Fibroblast of villous mesenchyme (primary cell): ENCODE measurements around the gene FCGR2B. TPM values are rescaled to one million over a fixed set of nuclear protein-coding genes. Genes with fewer than 3 reads are reported as not detected.
"Not testable (repeated sequence)": the region's sequence is repeated elsewhere in the genome, so short reads cannot be mapped to it uniquely, and the experiment has no call there.

Experiments
- DNase-seq: peaks from one replicate; pipeline ENCODE4 v3.0.0-alpha.2; 2010; ENCODE audit warnings: low read depth
- H3K4me3 ChIP-seq: 2 replicates; pipeline ENCODE4 v1.5.1; 2011; ENCODE audit warnings: low read depth, mild to moderate bottlenecking, low read length
- total RNA-seq: library from RNA; depleted of rRNA; stranded (reverse); fragments of >200 nt; gene quantifications from 2 replicates; pipeline ENCODE4 v1.2.3, GENCODE V29; 2012
- TF ChIP-seq, protein P1 (sequence below): IDR thresholded peaks from 2 replicates; pipeline ENCODE4 v1.5.1; 2012; ENCODE audit warnings: low read depth, mild to moderate bottlenecking, low read length; ENCODE audit not compliant: insufficient read depth

FCGR2B gene
- total RNA-seq, 1 donor: not detected

DNA sequence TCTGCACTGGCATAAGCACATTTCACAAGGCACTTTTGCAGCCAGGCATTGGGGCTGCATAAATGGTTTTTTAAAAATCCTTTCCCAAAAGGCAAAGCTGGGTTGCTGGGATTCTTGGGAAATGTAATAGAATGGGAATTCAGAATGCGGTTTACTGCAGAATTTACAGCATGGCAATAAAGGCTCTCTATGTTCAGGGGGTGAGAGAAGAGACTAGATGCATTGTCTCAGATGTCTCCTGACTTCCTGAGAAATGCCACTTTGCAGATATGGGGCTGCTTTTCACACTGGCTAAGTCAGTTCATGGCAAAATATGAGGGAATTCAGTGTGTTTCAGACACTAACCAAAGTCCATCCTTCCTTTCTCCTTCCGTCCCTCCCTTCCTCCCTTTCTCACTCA lies 13.5 kb downstream of the FCGR2B start:
- TF ChIP-seq, protein P1, sequence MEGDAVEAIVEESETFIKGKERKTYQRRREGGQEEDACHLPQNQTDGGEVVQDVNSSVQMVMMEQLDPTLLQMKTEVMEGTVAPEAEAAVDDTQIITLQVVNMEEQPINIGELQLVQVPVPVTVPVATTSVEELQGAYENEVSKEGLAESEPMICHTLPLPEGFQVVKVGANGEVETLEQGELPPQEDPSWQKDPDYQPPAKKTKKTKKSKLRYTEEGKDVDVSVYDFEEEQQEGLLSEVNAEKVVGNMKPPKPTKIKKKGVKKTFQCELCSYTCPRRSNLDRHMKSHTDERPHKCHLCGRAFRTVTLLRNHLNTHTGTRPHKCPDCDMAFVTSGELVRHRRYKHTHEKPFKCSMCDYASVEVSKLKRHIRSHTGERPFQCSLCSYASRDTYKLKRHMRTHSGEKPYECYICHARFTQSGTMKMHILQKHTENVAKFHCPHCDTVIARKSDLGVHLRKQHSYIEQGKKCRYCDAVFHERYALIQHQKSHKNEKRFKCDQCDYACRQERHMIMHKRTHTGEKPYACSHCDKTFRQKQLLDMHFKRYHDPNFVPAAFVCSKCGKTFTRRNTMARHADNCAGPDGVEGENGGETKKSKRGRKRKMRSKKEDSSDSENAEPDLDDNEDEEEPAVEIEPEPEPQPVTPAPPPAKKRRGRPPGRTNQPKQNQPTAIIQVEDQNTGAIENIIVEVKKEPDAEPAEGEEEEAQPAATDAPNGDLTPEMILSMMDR: no peak
- H3K4me3 ChIP-seq: no peak overlapping the region
- no peak for DNase-seq

DNA sequence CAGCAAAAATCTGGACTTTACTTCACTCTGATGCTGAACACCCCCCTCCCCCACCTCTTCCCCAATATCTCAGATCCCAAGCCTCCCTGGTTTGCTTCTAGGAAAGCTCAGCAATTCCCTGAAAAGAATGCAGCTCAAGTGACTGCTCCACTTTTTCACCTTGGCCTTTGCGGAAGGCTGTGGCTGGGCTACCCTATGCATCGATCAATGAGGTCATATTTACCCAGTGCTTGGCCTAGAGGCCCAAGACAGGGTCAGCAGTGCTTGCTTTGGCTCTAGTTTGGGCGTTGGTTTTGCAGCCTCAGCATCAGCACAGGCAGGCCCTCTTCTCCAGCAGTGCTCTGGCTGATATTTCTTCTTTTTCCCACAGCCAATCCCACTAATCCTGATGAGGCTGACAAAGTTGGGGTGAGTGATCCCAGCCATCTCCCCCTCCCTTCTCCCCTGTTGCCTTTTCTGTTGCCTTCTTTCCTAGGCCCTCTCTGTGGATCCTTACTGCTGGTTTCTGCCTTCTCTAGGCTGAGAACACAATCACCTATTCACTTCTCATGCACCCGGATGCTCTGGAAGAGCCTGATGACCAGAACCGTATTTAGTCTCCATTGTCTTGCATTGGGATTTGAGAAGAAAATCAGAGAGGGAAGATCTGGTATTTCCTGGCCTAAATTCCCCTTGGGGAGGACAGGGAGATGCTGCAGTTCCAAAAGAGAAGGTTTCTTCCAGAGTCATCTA lies 14.2 kb downstream of the FCGR2B start:
- no peak for DNase-seq
- H3K4me3 ChIP-seq: no peak overlapping the region
- TF ChIP-seq, protein P1: no peak

DNA sequence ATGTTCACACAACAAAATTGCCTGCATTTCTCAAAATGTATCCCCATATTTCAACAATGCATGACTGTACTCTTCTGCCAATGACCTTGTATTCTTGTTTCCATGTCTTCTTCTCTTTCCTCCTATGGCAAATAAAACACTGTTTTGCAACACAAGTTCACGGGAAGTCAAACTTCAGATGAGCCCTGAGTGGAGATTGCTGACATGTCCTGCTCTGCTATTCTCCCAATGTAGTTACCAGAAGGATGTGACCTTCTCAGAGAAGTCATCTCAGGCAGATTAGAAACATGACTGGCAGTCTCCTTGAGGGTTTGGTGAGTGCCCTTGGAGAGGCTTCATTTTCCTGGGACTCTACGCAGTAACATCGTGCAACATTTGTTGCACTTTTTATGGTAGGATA lies 15.6 kb downstream of the FCGR2B start:
- TF ChIP-seq, protein P1: no peak

DNA sequence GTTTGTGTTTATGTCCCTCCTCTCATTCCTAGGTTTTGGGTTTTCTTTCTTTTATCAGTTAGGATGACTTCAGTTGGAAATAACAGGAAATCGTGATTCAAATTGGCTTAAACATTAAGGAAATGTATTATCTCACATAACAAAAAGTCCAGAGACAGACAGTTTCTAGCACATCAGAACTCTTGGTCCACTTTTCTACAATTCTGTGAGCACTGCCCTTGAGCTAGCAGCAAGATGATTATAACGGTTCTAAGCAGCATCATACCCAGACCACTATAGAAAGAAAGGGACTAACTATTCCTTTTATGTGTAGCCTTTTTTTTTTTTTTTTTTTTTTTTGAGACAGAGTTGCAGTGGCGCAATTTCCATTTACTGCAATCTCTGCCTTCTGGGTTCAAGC lies 18.9 kb downstream of the FCGR2B start:
- DNase-seq: no peak
- TF ChIP-seq, protein P1: no peak

More for the DNA sequence above, 15.6 kb downstream of the FCGR2B start:
- no peak for DNase-seq
- no peak overlapping the region for H3K4me3 ChIP-seq

DNA sequence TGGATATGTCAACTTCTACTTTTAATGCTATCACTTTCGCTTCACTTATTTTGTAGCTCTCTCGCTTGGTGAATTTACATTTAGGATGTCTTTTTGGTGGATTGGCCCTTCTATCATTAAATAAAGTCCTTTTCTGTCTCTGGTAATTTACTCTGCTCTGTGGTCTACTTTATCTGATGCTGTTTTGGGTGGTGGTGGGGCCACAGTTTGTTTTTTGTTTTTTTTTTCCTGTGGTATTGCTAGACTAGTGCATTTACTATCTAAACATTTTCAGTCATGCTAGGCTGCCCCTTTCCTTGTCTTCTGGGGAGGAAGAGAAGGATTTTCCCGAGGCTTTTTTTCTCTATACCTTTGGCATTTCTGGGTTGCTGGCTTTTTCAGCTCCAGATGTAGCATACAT lies 26.0 kb downstream of the FCGR2B start:
- no peak overlapping the region for H3K4me3 ChIP-seq
- TF ChIP-seq, protein P1: no peak
- no peak for DNase-seq

More for the DNA sequence above, 18.9 kb downstream of the FCGR2B start:
- H3K4me3 ChIP-seq: no peak overlapping the region

DNA sequence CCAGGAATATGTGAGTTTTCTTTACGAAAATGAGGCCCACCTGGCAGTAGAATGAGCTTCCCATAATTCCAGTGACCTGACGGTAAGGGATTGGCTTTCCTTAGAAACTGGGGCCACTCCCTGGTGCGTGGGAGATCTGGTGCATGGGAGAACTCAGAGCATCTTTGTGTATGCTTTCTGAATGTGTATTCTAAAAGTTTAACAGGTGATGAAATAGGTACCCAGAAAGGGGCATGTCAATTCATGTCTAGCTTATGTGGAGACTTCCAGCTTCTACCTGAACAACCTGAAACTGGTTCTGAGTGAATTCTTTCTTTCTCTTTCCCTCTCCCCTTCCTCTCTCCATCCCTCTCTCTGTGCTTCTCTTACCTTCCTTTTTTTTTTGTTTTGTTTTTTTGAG lies 28.9 kb downstream of the FCGR2B start:
- TF ChIP-seq, protein P1: no peak
- no peak for DNase-seq
- H3K4me3 ChIP-seq: no peak overlapping the region

DNA sequence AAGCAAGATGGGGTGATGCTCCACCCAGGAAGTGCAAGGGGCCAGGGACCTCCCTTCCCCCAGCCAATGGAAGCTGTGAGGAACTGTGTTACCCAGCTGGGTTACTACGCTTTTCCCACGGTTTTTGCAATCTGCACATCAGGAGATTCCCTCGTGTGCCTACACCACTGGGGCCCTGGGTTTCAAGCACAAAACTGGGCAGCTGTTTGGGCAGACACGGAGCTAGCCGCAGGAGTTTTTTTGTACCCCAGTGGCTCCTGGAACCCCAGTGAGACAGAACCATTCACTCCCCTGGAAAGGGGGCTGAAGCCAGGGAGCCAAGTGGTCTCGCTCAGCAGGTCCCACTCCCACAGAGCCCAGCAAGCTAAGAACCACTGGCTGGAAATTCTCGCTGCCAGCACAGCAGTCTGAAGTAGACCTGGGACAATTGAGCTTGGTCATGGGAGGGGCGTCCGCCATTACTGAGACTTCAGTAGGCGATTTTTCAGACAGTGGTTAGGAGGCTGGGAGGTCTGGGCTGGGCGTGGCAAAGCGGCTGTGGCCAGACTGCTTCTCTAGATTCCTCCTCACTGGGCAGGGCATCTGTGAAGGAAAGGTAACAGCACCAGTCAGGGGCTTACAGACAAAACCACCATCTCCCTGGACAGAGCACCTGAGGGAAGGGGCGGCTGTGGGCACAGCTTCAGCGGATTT lies 30.2 kb downstream of the FCGR2B start:
- not testable (repeated sequence) for H3K4me3 ChIP-seq, DNase-seq

DNA sequence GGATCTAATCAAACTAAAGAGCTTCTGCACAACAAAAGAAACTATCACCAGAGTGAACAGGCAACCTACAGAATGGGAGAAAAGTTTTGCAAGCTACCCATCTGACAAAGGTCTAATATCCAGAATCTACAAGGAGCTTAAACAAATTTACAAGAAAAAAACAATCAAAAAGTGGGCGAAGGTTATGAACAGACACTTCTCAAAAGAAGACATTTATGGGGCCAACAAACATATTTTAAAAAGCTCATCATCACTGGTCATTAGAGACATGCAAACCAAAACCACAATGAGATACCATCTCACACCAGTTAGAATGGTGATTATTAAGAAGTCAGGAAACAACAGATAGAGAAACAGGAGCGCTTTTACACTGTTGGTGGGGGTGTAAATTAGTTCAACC lies 35.4 kb downstream of the FCGR2B start:
- not testable (repeated sequence) for DNase-seq, H3K4me3 ChIP-seq
